OCI-LY1 (cell line): ENCODE results near the gene CUX1.

ENCODE experiments used
- EZH2 ChIP-seq: fragments of 200-600 bp; sonication (generic), shearing (Covaris generic); IDR thresholded peaks from 2 replicates; pipeline ENCODE4 v1.8.0; 2017; ENCODE audit warnings: borderline replicate concordance, mixed run types, mild to moderate bottlenecking, antibody characterized with exemption, low read length, moderate library complexity, mixed read lengths
- TF ChIP-seq, protein P1 (sequence below): fragments of 200-600 bp; sonication (generic), shearing (Covaris generic); IDR thresholded peaks from 2 replicates; pipeline ENCODE4 v1.5.1; 2017; ENCODE audit warnings: mild to moderate bottlenecking, antibody characterized with exemption, low read length, moderate library complexity, mixed read lengths

DNA sequence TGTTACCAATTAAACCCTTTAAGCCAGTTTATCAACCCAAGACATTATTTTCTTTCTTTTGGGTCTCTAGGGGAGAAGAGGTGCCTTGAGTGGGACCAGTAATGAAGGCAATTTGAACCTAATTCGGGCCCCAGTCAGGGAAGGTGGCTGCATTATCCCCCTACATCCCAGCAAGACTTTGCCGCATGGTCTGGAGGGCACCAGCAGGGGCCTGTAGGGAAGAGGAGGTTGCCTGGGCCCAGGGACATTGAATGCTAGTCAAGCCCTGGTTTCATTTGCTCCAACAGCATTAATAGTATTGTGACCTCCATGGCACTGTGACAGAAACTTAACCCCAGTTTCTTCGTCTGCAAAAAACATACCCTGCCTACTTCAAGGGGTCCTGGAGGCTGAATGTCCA is 108.8 kb downstream of the CUX1 start:
- TF ChIP-seq, protein P1, sequence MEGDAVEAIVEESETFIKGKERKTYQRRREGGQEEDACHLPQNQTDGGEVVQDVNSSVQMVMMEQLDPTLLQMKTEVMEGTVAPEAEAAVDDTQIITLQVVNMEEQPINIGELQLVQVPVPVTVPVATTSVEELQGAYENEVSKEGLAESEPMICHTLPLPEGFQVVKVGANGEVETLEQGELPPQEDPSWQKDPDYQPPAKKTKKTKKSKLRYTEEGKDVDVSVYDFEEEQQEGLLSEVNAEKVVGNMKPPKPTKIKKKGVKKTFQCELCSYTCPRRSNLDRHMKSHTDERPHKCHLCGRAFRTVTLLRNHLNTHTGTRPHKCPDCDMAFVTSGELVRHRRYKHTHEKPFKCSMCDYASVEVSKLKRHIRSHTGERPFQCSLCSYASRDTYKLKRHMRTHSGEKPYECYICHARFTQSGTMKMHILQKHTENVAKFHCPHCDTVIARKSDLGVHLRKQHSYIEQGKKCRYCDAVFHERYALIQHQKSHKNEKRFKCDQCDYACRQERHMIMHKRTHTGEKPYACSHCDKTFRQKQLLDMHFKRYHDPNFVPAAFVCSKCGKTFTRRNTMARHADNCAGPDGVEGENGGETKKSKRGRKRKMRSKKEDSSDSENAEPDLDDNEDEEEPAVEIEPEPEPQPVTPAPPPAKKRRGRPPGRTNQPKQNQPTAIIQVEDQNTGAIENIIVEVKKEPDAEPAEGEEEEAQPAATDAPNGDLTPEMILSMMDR = no peak
- TF ChIP-seq EZH2 = no peak
